ENCODE data around the gene BCL2L1. TPM values are rescaled to one million over a fixed set of nuclear protein-coding genes. Genes with fewer than 3 reads are reported as not detected.

The BCL2L1 gene
- total and polyA plus RNA-seq, 2 donors (not counting 3 experiments of a cell fraction or from before 2014, with no cell fraction given): 78.0 to 101 TPM

DNA sequence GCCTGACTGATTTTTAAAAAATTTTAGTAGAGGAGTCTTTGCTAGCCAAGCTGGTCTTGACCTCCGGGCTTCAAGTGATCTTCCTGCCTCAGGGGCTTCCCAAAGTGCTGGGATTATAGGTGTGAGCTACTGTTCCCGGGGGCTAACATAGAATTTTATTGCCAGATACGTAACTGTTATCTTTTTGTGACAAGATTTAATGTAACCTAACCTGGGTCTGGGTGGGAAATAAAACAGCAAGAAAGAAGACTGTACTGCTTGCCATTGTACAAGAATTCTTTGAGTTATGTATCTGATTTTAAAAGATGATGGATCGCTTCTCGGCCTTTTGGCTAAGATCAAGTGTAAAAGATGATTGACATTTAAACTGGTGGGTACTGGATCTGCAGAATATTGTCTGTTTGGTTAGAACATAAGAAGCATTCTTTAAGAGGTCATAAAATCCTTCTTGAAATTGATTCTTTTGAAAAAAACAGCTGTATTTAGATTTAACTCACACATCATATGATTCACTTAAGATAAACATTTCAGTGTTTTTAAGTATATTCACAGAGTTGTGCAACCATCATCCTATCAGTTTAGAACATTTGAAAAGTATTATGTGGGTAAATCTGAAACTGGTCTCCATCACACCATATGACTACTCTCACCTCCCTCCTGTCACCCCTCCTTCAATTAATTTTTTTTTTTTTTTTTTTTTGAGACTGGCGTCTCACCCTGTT is 38.0 kb upstream of the BCL2L1 start:
- BruUV-seq (replicated peaks): no TSS peak
- H3K9me3 ChIP-seq (replicated peaks; ENCODE audit: control insufficient read depth, insufficient read depth, low read length): no peaks in the 10 kb centered on the region
- no peak overlapping the region for H2AFZ ChIP-seq (ENCODE audit: low read depth, low read length)
- H3K79me2 ChIP-seq (ENCODE audit: control insufficient read depth, insufficient read depth, low read length): peaks cover 84% of the 10 kb centered on the region
- H3K27me3 ChIP-seq (ENCODE audit: control insufficient read depth in 2 of 2, insufficient read depth in 2 of 2, low read length in 2 of 2): no peaks in the 10 kb centered on the region
- H4K20me1 ChIP-seq (replicated peaks; ENCODE audit: control insufficient read depth, extremely low read depth, insufficient read depth, low read length): peaks cover 3% of the 10 kb centered on the region
- intact Hi-C loops (cut with micrococcal nuclease): loop anchor here (5.0 kb wide), 1 partner anchor 37 kb away; no protein-coding TSS in a partner anchor
- dilution Hi-C loops (cut with MboI; ENCODE audit: extremely low pct_ligation_motif_present, low sequenced_read_pairs): no loop called here
- no peak for FAIRE-seq
- H3K27ac ChIP-seq (ENCODE audit: insufficient read depth, low read depth, low read length): no peak overlapping the region
- no peaks in the 10 kb centered on the region for H3K9me1 ChIP-seq (replicated peaks; ENCODE audit: control insufficient read depth, extremely low read depth, insufficient read depth, low read length)
- POLR2A ChIA-PET: no interaction called here
- CTCF ChIA-PET: interaction anchor here (0.9 to 1.9 kb wide), 3 partner anchors 9 to 16 kb away, joined by 3 to 7 read pairs (median 3); no protein-coding TSS in a partner anchor
- H3K4me1 ChIP-seq (ENCODE audit: control insufficient read depth, extremely low read depth, insufficient read depth, low read length): no peaks in the 10 kb centered on the region
- no peak overlapping the region for H3K4me3 ChIP-seq (replicated peaks in 1 of 3; ENCODE audit: insufficient read depth in 1 of 3, low read depth in 1 of 3, low read length in 3 of 3)
- no peak for DNase-seq (ENCODE audit: low read depth, low spot score)
- peaks cover 0 to 9% of the 10 kb centered on the region in 2 experiments for H3K36me3 ChIP-seq (ENCODE audit: control insufficient read depth in 2 of 2, extremely low read depth in 1 of 2, insufficient read depth in 2 of 2, low read length in 2 of 2)
- no peak overlapping the region for H3K9ac ChIP-seq (replicated peaks; ENCODE audit: extremely low read depth, insufficient read depth, low read length)
- TF ChIP-seq, protein P1, sequence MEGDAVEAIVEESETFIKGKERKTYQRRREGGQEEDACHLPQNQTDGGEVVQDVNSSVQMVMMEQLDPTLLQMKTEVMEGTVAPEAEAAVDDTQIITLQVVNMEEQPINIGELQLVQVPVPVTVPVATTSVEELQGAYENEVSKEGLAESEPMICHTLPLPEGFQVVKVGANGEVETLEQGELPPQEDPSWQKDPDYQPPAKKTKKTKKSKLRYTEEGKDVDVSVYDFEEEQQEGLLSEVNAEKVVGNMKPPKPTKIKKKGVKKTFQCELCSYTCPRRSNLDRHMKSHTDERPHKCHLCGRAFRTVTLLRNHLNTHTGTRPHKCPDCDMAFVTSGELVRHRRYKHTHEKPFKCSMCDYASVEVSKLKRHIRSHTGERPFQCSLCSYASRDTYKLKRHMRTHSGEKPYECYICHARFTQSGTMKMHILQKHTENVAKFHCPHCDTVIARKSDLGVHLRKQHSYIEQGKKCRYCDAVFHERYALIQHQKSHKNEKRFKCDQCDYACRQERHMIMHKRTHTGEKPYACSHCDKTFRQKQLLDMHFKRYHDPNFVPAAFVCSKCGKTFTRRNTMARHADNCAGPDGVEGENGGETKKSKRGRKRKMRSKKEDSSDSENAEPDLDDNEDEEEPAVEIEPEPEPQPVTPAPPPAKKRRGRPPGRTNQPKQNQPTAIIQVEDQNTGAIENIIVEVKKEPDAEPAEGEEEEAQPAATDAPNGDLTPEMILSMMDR (IDR thresholded peaks at IDR 0.05; ENCODE audit: extremely low read depth in 1 of 2, insufficient read depth in 1 of 2, low read depth in 1 of 2, low read length in 2 of 2): no peak
- TF ChIP-seq JUN (IDR thresholded peaks at IDR 0.05; ENCODE audit: borderline replicate concordance, insufficient read depth, insufficient read length, low read depth) (no peak), FOS (IDR thresholded peaks at IDR 0.05; ENCODE audit: borderline replicate concordance, insufficient read depth, low read length) (no peak), POLR2AphosphoS5 (IDR thresholded peaks at IDR 0.05; ENCODE audit: insufficient read depth, low read depth, low read length) (no peak), EZH2 (IDR thresholded peaks at IDR 0.05; ENCODE audit: borderline replicate concordance, low read depth, low read length, severe bottlenecking) (no peak)
- TF ChIP-seq, protein P2, sequence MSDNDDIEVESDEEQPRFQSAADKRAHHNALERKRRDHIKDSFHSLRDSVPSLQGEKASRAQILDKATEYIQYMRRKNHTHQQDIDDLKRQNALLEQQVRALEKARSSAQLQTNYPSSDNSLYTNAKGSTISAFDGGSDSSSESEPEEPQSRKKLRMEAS (IDR thresholded peaks at IDR 0.05; ENCODE audit: insufficient read depth, insufficient read length): no peak
- no peak overlapping the region for H3K4me2 ChIP-seq (ENCODE audit: insufficient read depth, low read length)

Data from endothelial cell of umbilical vein (primary cell).